Femur (tissue), 1 donor: Measurements from ENCODE around the gene SGK2.
"Not testable (repeated sequence)": the region's sequence is repeated elsewhere in the genome, so short reads cannot be mapped to it uniquely, and the experiment has no call there.

Source experiments
- DNase-seq: peaks from one replicate; pipeline ENCODE4 v3.0.0-alpha.2; 2017

The SGK2 gene

GRCh38 chr20:43607278-43607677, 48.5 kb downstream of the SGK2 start:
- DNase-seq = not testable (repeated sequence)

- no peak for DNase-seq
Observed at GRCh38 chr20:43631598-43631997, 72.8 kb downstream of the SGK2 start.
